ENCODE results near the gene WDR77.

DNA sequence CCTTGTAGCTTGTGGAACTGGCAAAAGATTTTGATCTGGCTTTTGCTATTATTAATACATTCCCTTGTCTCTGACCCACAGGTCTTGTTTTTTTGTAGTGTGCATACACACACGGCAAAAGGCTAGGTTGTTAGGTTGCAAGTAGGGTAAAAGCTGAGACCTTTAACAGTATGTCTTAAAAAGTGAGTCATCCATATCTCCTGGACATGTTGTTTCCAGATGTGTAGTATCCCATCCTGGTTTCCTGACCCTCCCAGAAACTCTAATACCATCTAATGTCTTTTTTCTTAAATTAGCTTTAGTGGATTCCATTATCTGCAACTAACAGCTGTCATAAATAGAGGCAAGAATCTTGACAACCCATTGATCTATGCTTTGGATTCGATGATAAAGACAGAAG, 36.2 kb downstream of the WDR77 start:
- TF ChIP-seq L3MBTL2 (conservative IDR thresholded peaks at IDR 0.05) (no peak), FOXM1 (IDR thresholded peaks at IDR 0.05; ENCODE audit: borderline replicate concordance) (no peak), TARDBP (IDR thresholded peaks at IDR 0.05) (no peak), SUZ12 (IDR thresholded peaks at IDR 0.05) (no peak), FOXA1 (IDR thresholded peaks at IDR 0.05) (no peak), ZNF384 (IDR thresholded peaks at IDR 0.05) (no peak), SP1 (IDR thresholded peaks at IDR 0.05) (no peak), BHLHE40 (IDR thresholded peaks at IDR 0.05; ENCODE audit: borderline replicate concordance) (no peak), ELF4 (IDR thresholded peaks at IDR 0.05) (no peak), FOXK2 (IDR thresholded peaks at IDR 0.05) (no peak), LEF1 (IDR thresholded peaks at IDR 0.05; ENCODE audit: borderline replicate concordance) (no peak), CTBP1 (IDR thresholded peaks at IDR 0.05; ENCODE audit: borderline replicate concordance) (no peak), ARNT (IDR thresholded peaks at IDR 0.05) (no peak)
- TF ChIP-seq, protein P1, sequence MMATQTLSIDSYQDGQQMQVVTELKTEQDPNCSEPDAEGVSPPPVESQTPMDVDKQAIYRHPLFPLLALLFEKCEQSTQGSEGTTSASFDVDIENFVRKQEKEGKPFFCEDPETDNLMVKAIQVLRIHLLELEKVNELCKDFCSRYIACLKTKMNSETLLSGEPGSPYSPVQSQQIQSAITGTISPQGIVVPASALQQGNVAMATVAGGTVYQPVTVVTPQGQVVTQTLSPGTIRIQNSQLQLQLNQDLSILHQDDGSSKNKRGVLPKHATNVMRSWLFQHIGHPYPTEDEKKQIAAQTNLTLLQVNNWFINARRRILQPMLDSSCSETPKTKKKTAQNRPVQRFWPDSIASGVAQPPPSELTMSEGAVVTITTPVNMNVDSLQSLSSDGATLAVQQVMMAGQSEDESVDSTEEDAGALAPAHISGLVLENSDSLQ (IDR thresholded peaks at IDR 0.05), result no peak

Measured in HEK293T (cell line).